Measurements from ENCODE around the gene SPRR1B.
"Not testable (repeated sequence)": the region's sequence is repeated elsewhere in the genome, so short reads cannot be mapped to it uniquely, and the experiment has no call there.

The SPRR1B gene, protein sequence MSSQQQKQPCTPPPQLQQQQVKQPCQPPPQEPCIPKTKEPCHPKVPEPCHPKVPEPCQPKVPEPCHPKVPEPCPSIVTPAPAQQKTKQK

DNA sequence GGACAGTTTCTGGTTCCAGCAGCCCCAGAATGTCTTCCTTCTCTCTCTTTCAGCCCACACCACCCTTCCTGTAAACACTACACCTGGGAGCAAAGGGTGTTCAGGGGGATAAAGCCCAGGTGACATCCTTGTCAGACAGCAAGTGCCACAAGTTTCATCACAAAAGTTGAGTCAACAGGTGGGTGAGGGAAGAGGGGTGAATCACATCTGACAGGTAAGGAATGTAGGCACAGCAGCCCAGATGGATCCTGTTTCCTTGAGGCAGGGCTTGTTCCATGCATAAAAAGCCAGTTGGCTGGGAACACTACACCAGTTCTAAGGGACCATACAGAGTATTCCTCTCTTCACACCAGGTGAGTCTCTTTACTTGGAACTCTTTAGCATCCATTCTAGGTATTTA lies at the start of gene SPRR1B:
TSS of gene SPRR1B (plus strand) at position 309 of the 400 bp plus-strand sequence. CDS start 1,143 bp downstream, outside the sequence.
- no peak for TF ChIP-seq ZNF274 (IDR thresholded peaks at IDR 0.05; ENCODE audit: low read depth, low read length)
- no peak within 1 kb of the TSS for H3K4me3 ChIP-seq (ENCODE audit: low read length)

DNA sequence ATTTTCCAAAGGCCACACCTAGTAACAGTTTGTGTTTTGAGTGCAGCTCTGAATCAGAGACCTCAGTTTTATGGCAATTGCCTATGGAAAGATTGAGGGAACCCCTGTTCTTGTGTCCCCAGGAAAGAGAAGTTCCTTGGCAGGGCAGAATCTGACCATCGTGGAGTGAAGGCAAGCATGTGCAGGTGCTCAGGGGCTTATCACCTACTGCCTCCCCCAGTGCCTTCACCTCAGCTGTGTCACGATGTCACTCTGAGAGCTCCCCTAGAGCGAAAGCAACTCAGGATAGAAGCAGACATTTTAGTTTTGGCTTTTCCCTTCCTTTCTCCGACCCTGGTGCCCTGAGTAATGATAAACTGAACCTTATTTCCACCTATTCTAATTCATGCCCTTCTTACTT lies 48.9 kb upstream of the SPRR1B start:
- no peak overlapping the region for H3K4me3 ChIP-seq (ENCODE audit: low read length)
- TF ChIP-seq ZNF274 (IDR thresholded peaks at IDR 0.05; ENCODE audit: low read depth, low read length): no peak

DNA sequence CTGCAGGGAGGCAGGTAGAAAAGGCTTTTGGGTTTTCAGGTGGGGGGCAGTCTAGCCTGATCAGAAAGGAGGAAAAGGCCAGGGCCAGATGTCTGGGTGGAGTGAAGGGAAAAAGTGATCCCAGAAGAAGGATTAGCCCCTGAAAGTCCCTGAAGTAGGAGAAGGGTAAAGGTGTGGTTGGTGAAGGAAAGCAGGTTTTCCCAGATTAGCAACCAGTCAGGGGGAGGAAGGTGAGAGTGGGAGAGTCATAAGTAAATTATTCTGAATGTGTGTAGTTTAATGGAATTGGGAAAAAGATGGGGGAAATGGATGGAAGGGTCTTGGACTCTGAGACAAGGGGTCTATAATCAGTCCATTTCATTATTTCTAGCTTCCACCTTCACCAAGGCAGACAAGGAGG lies 47.8 kb upstream of the SPRR1B start:
- TF ChIP-seq ZNF274 (IDR thresholded peaks at IDR 0.05; ENCODE audit: low read depth, low read length): no peak
- no peak overlapping the region for H3K4me3 ChIP-seq (ENCODE audit: low read length)

DNA sequence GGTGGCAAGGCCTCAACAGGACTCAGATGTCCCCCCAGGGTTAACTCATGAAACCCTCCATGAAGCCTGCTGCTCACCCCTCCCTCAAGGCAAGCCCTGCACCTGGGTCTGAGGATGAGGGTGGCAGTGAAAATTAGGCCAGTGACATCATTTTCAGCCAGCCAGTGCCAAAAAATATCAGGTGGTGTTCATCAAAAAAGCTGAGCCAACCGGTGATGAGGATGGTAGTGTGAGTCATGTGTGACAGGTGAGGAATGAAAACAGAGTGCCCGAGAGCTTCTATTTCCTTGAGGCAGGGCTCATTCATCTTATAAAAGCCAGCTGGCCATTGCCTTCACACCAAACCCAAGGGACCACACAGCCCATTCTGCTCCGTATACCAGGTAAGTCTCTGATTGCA lies 47.3 kb upstream of the SPRR1B start, which contains the start of gene SPRR1A:
TSS of gene SPRR1A (plus strand) at position 339 of the 400 bp plus-strand sequence. CDS start 1,150 bp downstream, outside the sequence.
- TF ChIP-seq ZNF274 (IDR thresholded peaks at IDR 0.05; ENCODE audit: low read depth, low read length): no peak
- H3K4me3 ChIP-seq (ENCODE audit: low read length): no peak within 1 kb of the TSS

DNA sequence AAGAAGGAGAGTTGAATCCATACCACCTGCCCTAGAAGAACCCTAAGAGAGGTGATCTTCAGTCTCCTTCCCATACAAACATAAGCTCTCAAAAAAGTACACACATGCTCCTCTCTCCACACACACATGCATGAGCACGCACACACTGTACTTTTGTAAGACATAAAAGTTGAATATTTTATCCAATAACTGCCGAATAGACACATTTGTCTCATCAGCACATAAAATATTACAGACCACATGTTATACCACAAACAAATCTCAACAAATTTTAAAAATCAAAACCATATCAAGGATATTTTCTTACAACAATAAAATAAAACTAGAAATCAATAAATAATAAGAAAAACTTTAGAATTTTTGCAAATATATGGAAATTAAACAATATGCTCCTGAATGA lies 44.4 kb upstream of the SPRR1B start:
- no peak overlapping the region for H3K4me3 ChIP-seq (ENCODE audit: low read length)
- no peak for TF ChIP-seq ZNF274 (IDR thresholded peaks at IDR 0.05; ENCODE audit: low read depth, low read length)

DNA sequence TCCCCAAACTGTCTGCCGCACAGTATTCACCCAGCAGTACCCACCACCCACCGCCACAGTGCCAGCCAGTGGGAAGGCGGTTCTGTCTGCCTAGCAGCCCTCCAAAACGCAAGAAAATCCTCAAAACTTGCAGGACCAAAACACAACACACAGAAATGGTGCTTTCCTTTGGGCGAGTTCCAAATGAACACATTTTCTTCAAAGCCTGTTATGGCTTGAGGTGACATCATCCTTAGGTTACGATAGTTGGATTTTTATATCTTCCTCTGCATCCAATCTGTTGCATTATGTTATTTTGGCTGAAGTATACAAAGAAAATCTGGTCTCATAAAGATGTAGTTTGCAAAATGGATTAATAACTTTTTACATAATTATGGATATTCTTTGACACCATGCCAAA lies 37.8 kb upstream of the SPRR1B start:
- TF ChIP-seq ZNF274 (IDR thresholded peaks at IDR 0.05; ENCODE audit: low read depth, low read length): no peak
- H3K4me3 ChIP-seq (ENCODE audit: low read length): no peak overlapping the region

DNA sequence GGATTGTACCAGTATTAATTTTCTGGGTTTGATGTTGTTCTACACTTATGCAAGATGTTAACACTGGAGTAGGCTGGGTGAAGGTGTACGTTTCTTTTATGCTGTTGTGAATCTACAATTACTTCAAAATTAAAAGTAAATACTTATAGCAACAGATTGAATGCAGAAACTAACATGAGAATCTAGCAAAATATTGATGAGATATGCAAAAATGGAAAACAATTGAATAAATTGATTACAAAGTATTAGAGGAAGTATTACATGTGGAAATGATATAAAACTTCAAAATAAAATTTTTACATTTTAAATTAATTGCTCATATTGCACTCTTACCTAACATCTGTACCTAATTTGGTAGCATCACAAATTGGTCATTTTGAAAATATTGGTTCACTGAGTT lies 35.2 kb upstream of the SPRR1B start:
- no peak overlapping the region for H3K4me3 ChIP-seq (ENCODE audit: low read length)
- TF ChIP-seq ZNF274 (IDR thresholded peaks at IDR 0.05; ENCODE audit: low read depth, low read length): no peak

DNA sequence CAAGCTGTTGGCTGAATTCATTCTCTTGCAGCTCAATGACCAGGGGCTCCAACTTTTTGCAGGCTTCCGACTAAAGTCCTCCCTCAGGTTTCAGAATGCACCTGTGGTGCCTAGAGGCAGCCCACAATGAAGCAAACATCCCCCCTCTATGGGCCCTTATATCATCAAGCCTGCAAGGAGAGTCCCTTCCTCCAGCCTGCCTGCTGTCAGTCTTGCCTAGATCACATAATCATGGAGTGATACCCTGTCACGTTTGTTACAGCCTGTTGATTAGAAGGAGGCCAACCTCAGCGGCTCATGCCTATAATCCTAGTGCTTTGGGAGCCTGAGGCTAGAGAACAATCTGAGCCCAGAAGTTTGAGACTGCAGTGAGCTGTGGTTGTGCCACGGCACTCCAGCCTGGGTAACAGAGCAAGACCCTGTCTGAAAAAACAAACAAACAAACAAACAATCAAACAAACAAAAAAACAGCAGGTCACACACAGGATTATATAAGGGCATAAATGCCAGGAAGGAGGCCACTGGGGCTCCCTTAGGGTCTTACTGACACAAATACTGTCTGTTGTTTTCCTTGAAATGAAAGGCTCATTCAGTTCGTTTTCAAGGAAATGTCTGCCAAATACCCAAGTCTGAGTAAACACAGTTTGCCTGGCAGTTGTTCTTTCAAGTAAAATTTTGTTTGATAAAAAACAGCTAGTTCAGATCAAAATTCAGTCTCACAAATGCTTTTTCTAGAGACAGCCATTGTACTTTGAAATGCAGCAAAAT lies 34.2 kb upstream of the SPRR1B start:
- H3K4me3 ChIP-seq (ENCODE audit: low read length): no peak overlapping the region
- no peak for TF ChIP-seq ZNF274 (IDR thresholded peaks at IDR 0.05; ENCODE audit: low read depth, low read length)

DNA sequence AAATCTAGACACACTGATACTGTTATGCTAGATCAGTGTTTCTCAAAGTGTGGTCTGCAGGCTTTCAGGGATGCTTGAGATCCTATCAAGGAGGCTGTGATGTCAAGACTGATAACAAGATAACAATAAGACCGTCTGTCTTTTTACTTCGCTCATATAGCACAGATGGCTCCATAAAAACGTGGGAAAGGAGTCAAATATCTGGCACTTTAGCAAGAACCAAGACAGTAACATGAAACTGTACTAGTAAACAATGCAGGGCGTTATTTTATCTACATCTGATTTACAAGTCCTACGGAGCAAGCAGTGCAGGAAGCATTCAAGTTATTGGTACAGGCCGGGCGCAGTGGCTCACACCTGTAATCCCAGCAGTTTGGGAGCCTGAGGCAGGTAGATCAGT lies 33.1 kb upstream of the SPRR1B start:
- TF ChIP-seq ZNF274 (IDR thresholded peaks at IDR 0.05; ENCODE audit: low read depth, low read length): no peak
- H3K4me3 ChIP-seq (ENCODE audit: low read length): no peak overlapping the region

DNA sequence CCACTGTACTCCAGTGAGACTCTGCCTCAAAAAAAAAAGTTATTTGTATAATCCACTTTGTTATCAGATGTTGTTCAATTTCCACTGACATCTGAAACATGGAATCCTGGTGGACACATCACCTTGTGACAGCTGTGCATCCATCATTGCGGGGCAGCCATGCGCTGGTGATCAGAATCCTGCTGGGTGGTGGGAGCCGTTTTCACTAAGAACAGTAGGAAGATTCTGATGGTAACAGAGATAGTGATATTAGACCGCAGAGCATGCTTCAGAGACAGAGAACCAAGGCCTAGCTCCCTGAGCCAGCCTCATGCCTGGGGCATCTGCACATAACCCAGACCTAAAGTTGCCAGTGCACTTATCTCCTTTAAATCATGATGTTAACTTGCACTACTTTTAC lies 32.5 kb upstream of the SPRR1B start:
- no peak overlapping the region for H3K4me3 ChIP-seq (ENCODE audit: low read length)
- no peak for TF ChIP-seq ZNF274 (IDR thresholded peaks at IDR 0.05; ENCODE audit: low read depth, low read length)

DNA sequence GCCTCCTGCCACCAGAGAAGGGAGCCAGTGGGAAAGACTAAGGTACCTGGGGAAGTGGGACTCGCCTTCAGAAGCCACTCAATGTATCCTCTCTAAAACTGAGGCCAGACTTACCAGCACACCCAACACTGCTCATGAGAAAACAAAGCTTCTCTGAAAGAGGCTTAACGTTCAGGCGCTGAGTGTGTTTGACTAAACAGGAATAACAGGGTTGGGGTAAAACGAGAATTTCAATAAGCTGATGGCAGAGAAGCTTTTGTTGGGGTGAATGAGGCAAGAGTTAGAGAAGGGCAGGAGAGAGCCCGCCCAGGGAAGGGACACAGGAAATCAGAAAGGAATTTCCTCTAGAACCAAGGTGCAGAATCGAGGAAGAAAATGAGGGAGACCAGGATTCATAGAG lies 31.2 kb upstream of the SPRR1B start:
- no peak overlapping the region for H3K4me3 ChIP-seq (ENCODE audit: low read length)
- no peak for TF ChIP-seq ZNF274 (IDR thresholded peaks at IDR 0.05; ENCODE audit: low read depth, low read length)

DNA sequence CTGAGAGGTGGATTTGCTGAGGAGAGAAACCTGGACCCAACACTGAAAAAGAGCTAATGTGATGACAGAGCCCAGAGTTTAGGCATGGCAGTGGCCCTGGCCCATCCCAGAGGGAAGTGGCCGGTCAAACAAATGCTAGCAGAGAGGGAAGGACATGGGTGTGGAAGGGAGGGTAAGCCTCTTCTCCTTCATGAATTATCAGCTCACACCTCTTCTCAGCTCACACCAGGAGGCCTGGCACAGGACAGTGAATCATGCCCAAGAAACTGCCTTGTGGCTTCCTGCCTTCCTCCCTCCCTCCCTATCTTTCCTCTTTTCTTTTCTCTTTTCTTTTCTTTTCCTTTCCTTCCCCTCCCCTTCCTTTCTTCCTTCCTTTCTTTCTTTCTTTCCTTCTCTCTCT lies 30.7 kb upstream of the SPRR1B start:
- no peak overlapping the region for H3K4me3 ChIP-seq (ENCODE audit: low read length)
- TF ChIP-seq ZNF274 (IDR thresholded peaks at IDR 0.05; ENCODE audit: low read depth, low read length): no peak

DNA sequence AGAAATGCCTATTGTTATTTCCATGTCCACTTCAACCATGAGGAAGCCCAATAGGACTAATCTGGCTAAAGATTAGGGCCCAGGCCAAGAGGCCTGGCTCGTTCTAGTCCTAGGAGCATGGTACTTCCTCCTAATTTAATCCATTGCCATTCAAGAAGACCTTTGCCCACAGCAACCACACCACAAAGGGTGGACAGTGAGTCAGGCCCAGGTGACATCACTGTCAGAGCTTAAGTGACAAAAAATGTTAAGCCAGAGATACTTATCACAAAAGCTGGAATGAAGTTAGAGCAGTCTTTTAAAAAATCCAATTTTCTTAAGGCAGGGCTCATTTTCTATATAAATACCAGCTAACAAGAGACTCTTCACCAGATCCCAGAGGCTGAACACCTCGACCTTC lies 29.6 kb upstream of the SPRR1B start, which contains the start of gene SPRR3:
TSS of gene SPRR3 (plus strand) at position 368 of the 400 bp plus-strand sequence. CDS start 1,272 bp downstream, outside the sequence.
- H3K4me3 ChIP-seq (ENCODE audit: low read length): no peak within 1 kb of the TSS
- TF ChIP-seq ZNF274 (IDR thresholded peaks at IDR 0.05; ENCODE audit: low read depth, low read length): no peak

DNA sequence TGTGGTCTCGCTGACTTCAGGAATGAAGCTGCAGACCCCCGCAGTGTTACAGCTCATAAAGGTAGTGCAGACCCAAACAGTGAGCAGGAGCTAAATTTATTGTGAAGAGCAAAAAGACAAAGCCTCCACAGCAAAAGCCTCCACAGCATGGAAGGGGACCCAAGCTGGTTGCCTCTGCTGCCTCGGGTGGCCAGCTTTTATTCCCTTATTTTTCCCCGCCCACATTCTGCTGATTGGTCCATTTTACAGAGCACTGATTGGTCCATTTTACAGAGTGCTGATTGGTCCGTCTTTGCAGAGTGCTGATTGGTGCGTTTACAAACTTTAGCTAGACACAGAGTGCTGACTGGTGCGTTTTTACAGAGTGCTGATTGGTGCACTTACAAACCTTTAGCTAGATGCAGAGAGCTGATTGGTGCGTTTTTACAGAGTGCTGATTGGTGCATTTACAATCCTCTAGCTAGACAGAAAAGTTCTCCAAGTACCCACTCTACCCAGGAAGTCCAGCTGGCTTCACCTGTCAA lies 19.7 kb upstream of the SPRR1B start:
- H3K4me3 ChIP-seq (ENCODE audit: low read length): not testable (repeated sequence)

DNA sequence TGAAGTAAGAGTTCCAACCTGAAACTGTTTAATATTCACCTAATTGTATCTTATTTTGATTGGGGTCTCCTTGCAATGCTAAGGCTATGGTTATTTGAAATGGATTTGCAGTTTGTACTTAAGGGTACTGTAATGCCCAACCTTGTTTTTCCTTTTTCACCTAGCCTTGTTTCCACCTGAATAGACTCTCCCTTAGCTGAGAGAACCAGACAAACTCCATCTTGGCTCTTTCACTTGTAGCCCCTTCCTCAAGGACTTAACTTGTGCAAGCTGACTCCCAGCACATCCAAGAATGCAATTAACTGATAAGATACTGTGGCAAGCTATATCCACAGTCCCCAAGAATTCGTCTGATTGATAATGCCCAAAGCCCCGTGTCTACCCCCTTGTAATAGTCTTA lies 9.2 kb upstream of the SPRR1B start:
- H3K4me3 ChIP-seq (ENCODE audit: low read length): not testable (repeated sequence)

DNA sequence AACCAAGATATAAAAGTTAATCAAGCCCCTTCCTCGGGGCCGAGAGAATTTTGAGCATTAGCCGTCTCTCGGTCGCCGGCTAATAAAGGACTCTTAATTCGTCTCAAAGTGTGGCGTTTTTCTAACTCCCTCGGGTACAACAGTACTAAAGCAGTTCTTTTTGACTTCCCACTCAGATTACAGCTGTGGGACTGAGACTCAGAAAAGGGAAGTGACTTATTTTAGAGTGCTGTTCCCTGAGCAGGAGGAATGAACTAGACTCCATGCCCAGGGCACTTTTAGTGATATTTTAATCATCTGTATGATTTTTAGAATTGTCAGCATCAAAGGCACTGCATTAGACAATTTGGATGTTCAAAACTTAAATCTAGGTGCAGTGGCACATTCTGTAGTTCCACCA lies 8.7 kb upstream of the SPRR1B start:
- H3K4me3 ChIP-seq (ENCODE audit: low read length): not testable (repeated sequence)
